ENCODE results near the gene ZNF500.

The ZNF500 gene

GRCh38 chr16:4766875-4767628 is at the start of gene ZNF500:
ZNF500 (minus strand) TSS chr16:4767162; CDS start chr16:4765978, 1,184 bp downstream.
- DNase-seq = peak; percentile 97

DNA sequence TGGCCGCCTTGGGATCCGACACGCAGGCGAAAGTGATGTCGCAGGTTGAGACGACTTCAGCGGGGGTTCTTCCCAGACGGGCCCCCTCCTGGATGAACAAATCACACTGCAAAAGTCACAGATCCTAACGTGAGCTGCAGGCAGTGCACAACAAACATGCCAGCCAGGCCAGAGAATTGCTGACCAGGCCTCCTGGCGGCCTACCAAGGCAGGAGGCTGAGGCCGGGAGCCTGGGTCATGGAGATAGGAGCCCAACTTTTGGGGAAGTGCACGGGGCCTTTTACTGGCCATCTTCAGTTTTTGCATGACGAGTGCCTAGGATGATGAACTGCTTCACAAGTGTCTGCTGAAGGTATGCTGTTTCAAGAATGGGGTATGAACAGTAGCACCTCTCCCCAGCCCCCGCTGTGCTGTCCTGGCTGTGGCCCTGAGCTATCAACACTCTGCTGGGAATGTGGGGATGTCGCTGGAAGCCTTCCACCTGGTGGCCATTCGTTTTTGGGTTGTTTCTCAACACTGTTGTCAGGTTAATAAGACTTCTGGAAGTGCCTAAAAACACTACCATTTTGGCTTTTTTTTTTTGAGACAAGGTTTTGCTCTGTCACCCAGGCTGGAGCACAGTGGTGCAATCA is 47.7 kb upstream of the ZNF500 start:
- DNase-seq = no peak

DNA sequence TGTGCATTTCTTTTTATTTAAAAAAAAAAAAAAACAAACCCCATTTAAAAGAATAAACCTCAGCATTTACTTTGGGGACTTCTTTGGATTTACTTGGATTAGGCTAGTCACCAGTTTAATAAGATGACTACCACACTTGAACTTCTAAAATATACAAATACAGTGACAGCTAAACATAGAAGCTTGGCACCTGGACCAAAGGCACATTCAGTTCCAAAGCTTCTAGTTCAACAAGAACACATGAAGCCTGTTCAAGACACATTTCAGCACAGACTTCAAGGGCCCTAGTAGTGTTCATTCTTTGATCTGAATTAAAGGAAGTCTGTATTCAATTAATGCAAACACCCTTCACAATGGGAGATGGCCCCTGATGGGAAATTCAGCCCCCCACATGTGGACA is 47.1 kb upstream of the ZNF500 start:
- no peak for DNase-seq

DNA sequence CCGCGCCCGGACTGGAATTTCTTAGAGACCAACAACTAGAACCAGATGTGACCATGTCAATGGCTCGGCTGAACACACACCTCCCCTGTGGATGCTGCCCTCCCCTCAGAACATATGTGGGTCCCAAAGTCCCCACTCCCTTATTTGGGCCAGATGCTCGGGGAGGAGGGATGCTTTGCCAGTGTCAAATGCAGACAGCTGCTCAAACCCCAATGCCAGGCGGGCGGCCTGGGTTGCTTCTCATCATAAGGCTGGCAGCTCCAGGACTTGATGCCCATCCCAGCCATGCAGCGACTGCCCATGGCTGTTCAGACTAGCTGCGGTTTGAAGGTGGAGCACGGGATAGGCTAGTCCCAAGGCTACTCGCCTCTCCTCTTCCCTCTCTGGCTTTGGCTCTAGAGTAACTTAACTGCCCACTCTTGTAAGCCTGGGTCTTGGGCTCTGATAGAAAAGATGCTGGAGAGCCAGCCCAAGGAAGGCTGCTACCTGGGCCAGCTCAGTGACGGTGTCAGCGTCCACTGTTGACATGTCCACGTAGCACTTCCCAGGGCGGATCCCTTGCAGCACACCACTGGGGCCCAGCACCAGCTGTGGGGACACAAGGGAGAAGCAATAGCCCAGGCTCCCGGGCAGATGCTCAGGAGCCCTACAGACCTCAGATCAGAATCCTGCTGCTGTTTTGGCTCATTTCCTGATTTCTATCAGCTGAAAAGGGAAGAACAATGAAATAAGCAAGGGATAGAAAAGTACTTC is 46.5 kb upstream of the ZNF500 start:
- DNase-seq = no peak

GRCh38 chr16:4811773-4812172 is 44.8 kb upstream of the ZNF500 start:
- DNase-seq = no peak

- DNase-seq = no peak
These were observed 44.3 kb upstream of the ZNF500 start for GRCh38 chr16:4811242-4811641.

- DNase-seq = no peak
These were observed 39.3 kb upstream of the ZNF500 start for GRCh38 chr16:4806280-4806679.

- DNase-seq = no peak
These were observed 38.3 kb upstream of the ZNF500 start for GRCh38 chr16:4805231-4805630.

- no peak for DNase-seq
These were observed 37.2 kb upstream of the ZNF500 start for GRCh38 chr16:4803898-4804762.

DNA sequence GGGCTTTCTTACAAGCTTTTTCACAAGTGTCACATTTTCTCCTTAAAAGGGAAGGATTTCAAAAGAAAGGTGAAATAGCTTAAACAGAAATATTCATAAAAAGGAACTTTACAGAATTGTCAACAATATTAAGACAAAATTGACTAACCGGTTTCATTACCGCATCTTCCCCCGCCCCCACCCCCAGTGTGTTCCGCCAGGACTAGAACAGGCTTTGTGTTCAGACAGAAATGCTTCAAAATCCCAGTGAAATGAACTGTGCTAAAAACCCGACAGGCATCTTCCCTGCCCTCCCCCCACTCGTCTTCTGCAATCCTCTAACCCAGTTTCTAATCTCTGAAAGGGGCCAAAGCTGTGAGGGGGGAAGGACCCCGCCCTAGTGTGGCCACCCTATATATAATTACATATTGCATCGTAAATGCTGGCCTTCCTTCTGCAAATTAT is 36.5 kb upstream of the ZNF500 start:
- no peak for DNase-seq

DNA sequence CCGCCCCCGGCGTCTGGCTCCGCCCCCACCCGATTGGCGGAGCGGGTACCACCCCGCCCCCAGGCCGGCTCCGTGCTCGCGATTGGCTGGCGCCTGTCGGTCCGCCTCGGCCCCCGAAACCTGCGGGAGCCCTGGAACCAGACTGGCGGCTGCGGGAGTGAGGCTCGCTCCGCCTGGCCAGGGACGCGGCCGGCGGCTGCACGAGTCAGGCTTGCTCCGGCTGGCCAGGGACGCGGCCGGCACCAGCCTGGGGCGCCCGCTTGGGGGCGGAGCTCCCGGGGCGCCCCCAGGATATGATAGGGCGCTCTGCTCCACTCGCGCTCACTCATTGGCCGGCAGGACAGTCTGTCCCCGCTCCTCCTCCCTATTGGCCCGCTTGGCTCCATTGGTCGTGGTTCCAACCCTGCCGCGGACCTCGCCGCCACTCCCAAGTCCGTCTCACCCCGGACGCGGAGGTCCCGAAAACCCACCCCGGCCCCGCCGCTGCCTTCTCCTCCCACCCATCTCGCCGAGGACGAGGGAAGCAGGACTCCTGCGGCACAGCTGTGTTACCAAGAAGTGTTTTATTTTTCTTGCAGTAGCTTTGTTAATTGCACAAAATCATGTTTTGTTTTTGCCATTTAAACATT is 35.8 kb upstream of the ZNF500 start:
- peak; percentile 88 for DNase-seq

GRCh38 chr16:4801962-4802658 is 35.1 kb upstream of the ZNF500 start, which contains the start of gene ROGDI:
ROGDI (minus strand) TSS chr16:4802633; CDS start chr16:4802571, 62 bp downstream.
- DNase-seq = peak; percentile 90

DNA sequence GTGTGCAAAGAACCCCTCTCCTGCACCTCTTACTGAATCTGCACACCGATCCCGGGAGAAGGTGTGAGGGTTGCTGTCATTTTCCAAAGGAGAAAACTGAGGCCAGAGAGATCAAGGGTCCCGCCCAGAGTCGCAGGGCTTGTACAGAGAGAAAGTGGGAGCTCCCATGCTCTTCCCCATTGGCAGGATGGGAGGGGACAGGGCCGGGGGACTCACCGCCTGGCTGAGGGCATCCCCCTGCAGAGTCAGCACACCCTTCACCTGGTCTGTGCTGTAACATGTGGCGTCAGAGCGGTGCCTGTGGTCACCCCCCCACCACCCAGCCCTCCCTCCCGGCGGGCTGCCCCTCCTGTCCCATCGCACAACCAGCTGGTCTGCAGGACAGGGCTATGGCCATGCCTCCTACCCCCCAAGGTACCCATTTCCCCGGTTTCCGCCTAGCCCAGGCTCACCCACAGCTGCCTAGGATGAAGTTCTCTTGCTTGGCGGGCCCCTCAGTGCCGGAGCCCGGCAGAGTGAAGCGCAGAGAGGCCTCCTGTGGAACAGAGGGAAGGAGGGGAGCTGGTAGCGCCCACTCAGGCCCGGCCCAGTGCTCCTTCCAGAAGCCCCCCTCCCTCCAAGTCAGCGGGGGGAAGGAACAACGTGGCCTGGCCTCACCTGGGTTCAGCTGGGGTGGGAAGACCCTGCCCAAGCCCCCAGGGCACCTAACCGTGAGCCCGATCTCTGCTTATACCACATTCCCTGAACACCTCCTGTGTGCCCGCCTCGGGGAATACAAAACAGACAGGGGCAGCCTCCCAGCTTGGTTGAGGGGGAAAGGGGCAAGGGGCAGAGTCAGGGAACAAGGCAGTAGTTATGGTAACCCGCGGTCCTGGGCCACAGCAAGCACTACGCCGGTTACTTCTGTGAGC is 34.3 kb upstream of the ZNF500 start:
- DNase-seq = no peak

DNA sequence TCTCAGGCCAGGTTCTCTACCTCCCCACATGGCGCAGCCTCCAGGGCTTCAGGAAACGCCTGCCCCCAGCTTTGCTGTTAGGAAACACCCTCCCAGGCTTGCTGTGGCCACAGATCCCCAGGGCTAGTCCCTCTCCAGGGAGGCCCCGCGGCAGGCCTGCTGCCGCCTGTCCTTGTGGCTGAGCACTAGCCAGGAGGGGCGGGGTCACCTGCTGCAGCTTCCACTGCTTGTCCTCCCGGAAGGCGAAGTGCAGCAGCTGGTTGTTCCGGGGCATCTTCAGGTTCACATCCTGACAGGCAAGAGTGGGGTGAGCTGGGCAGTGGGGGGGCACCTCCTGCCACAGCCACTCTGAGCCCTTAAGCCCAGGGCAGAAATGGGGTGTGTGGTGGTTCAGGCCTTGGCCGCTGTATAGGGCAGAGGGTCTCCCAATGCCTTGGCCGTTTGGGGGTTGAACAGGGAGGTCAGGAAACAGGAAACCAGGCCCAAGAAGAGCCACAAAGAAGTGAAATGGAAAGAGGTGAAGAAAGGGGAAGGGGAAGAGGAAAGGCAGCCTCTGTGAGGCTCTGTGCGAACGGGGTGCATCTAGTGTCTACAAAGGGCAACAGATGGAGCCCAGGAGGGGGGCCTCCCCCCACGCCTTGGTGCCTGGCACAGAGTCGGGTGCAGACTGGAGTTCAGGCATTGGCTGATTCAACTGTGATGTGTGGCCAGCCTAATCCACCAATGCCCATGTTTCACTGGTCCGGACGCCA is 33.5 kb upstream of the ZNF500 start:
- DNase-seq = no peak

DNA sequence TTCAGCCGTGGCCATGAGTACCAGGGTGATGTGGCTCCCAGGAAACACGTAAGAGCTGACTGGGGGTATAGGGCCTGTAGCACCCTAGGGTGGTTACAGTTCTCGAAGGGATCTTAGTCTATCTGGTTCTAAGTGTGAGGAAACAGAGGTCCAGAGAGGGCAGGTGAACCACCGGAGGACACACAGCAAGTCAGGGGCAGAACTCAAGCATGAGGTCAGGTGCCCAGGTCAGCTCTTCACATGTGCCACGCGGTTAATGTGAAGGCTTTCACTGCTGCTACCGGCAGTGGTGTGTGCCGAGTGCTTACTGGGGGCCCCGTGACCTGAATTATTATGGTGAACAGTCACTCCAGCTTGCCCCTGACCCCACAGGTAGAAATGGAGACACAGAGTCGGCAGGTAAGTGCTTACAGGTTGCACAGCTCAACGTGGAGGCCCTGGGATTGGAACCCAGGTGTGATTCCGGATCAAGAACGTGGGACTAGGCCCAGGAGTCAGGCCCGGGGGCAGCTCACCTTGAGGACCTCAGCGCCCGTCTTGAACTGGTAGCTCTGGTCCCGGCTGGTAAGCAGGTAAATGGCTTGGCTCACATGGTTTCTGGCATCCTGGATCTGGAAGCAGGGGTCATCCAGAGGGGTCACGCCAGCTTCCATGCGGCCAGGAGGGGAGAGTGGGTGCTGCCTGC is 32.4 kb upstream of the ZNF500 start:
- no peak for DNase-seq

DNA sequence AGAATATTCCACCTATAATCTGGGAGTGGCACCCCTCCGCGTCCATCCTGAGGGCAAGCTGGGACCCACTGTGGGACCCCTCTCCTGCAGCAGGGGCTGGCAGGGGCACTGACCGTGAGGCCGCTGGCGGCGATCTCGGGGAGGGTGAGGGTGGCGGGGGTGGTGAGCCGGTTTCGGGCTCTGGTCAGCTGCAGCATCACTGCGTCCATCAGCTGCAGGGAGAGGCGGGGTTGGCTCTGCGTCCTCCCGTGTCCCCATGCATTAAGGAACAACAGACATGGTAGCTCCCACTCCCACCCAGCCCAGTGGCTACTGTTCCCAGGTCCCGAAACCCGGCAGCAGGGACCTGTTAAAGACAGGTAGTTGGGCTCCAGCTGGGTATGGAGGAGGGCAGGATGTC is 31.5 kb upstream of the ZNF500 start:
- DNase-seq = no peak

DNA sequence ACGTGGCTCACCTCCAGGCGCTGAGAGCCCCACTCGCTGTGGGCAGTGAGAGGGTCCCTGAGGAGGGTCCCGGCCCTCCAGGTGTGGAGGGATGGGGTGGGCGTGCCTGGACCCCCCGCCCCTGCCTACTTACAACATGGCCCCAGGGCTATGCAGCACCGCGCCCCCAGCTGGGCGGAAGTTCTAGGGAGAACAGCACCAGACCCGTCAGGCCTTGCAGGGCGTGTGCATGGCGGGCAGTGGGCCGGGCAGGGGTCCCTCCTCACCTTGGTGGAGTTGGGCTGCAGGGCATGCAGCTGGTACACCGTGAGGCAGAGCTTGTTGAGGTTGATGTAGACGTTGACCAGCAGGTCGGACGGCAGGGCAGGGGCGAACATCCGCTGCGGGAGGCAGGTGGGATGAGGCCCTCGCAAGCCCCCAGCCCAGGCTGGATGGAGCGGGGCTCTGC is 30.9 kb upstream of the ZNF500 start:
- no peak for DNase-seq

DNA sequence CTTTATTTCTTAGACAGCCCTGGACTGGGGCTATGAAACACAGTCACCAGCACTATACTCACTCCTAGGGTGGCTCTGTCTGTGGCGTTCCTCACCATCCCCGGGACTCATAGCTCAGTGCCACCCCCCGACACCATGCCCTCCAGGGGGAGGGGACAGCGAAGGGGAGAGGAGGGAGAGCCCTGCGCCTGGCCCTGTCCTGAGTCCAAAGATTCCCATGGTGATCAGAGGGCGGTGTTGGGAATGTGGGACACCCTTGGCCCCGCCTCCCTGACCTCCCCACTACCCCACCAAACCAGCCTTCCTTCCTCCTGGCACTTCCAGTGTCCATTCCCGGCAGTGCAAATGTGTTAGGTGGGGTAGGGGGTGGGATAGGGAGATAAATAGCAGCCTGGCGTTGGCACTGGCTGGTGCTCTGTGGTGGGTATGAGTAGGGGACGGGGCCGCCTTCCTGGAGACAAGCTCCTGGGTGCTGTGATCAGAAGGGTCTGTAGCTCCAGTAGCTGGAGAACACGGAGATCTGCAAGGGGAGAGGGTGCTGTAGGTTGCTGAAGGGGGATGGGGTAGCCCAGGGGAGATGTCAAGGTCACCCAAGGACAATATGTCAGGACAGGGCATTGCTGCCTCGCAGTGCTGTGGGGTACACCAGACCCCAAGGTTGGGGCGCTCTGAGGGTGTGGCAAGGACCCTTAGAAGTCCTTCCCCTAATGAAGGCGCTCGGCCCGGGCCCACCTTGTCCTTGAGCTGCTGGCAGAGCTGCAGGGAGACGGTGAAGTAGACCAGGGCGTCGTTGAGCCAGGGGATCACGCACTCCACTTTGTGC is 30.2 kb upstream of the ZNF500 start:
- DNase-seq = no peak

Data from CD4-positive, alpha-beta T cell treated with Interleukin-12 subunit alpha and Interleukin-12 subunit beta, for 1 hour (primary cell).